Measurements from ENCODE around the gene RAB26. TPM values are rescaled to one million over a fixed set of nuclear protein-coding genes. Genes with fewer than 3 reads are reported as not detected.

The RAB26 gene
- total and polyA plus RNA-seq, 2 of the 13 experiments (the other 11 are each of a cell fraction or from before 2014, with no cell fraction given): 0.86 to 3.6 TPM

- Histone ChIP-seq H3K9ac (ENCODE audit: insufficient read depth, low read depth, low read length) (peak overlapping the region; percentile 55), H4K20me1 (ENCODE audit: insufficient read depth, low read length) (peaks cover 65% of the 10 kb centered on the region), H3K4me2 (ENCODE audit: low read depth, low read length) (peak overlapping the region; percentile 97), H3K27ac (ENCODE audit: extremely low read length, insufficient read depth, low read length) (peak overlapping the region; percentile 25), H3K4me1 (ENCODE audit: insufficient read depth, low read length) (peaks cover 81% of the 10 kb centered on the region), H2AFZ (ENCODE audit: low read length) (no peak overlapping the region), H3K27me3 (ENCODE audit: control insufficient read depth in 1 of 2, insufficient read depth in 2 of 2, low read length in 2 of 2) (peaks cover 3 to 18% of the 10 kb centered on the region in 2 experiments; a peak in 3 of 5 replicates), H3K4me3 (replicated peaks in 1 of 3; ENCODE audit: insufficient read depth in 1 of 3, low read depth in 2 of 3, low read length in 3 of 3) (peak overlapping the region in 2 of 3 experiments; percentile 48 to 98; a peak in 4 of 6 replicates), H3K79me2 (ENCODE audit: insufficient read depth, low read length) (peaks cover 22% of the 10 kb centered on the region), H3K36me3 (replicated peaks in 1 of 2; ENCODE audit: control insufficient read depth in 1 of 2, insufficient read depth in 2 of 2, low read length in 2 of 2) (peaks cover 0 to 11% of the 10 kb centered on the region in 2 experiments; a peak in 3 of 5 replicates), H3K9me3 (ENCODE audit: low read length) (no peaks in the 10 kb centered on the region)
- DNase-seq (ENCODE audit: low spot score) (peak; percentile 42), ATAC-seq (peak; percentile 14), FAIRE-seq (no peak)
- WGBS (ENCODE audit: low lambda C conversion rate): 0% methylated on average over 2 of the region's 24 CpGs
- POLR2A ChIA-PET: interaction anchor here (0.6 to 2.8 kb wide), 5 partner anchors 10 to 366 kb away, joined by 3 to 21 read pairs (median 4); partner anchors contain the start of gene RPS2
- intact Hi-C loops (cut with micrococcal nuclease; ENCODE audit: unreplicated experiment): no loop called here
- in situ Hi-C loops (cut with HindIII; ENCODE audit: extremely low pct_ligation_motif_present, low pct_unique_long_range_greater_than_20kb): loop anchor here (5.0 to 10.0 kb wide), 2 partner anchors 65 to 128 kb away; no protein-coding TSS in a partner anchor
- no TSS peak for BruUV-seq (replicated peaks)
- CTCF ChIA-PET (ENCODE audit: low intra/inter-chr PET ratio, low total read pairs): no interaction called here
- TF ChIP-seq ZNF781 (CRISPR knock-in tag; IDR thresholded peaks at IDR 0.05; ENCODE audit: borderline replicate concordance, not compliant biosample characterization) (no peak), ARID5B (CRISPR knock-in tag; IDR thresholded peaks at IDR 0.05) (no peak), AGO1 (IDR thresholded peaks at IDR 0.05; ENCODE audit: low read depth, low read length, poor library complexity, severe bottlenecking) (peak; percentile 87), PHF8 (CRISPR knock-in tag; IDR thresholded peaks at IDR 0.05) (peak; percentile 10; the same call in 1 of the 2 replicates), RNF2 (conservative IDR thresholded peaks at IDR 0.05; ENCODE audit: low read depth) (0 out of 2 replicates have a peak, but pooled peaks have one; percentile 47), MIXL1 (CRISPR knock-in tag; IDR thresholded peaks at IDR 0.05) (no peak), ZBTB49 (CRISPR knock-in tag; IDR thresholded peaks at IDR 0.05; ENCODE audit: borderline replicate concordance) (no peak), ZNF280B (CRISPR knock-in tag; IDR thresholded peaks at IDR 0.05; ENCODE audit: borderline replicate concordance) (peak; percentile 56; the same call in 1 of the 2 replicates), ARID4A (CRISPR knock-in tag; IDR thresholded peaks at IDR 0.05; ENCODE audit: borderline replicate concordance) (peak; percentile 8; the same call in 1 of the 2 replicates)
Measured at GRCh38 chr16:2149630-2150417, 1.4 kb downstream of the RAB26 start.
